CD4-positive, alpha-beta T cell (primary cell): Measurements from ENCODE around the gene CD99. TPM values are rescaled to one million over a fixed set of nuclear protein-coding genes. Genes with fewer than 3 reads are reported as not detected.

Source experiments
- ATAC-seq: fragments of 200-7000 bp; cut with Tn5 transposase; one replicate; pipeline ENCODE4 v1.10.0; 2022; ENCODE audit warnings: mild to moderate bottlenecking; ENCODE audit not compliant: poor library complexity
- CTCF ChIA-PET: fragments of 350-600 bp; sonication (Branson Sonifier 250); formaldehyde crosslinking; loops from one replicate; lab custom pipeline; 2021; ENCODE audit warnings: antibody characterized with exemption, inconsistent platforms; lab: Charles Lee
- POLR2A ChIA-PET: fragments of 350-600 bp; sonication (Branson Sonifier 250); formaldehyde crosslinking; loops from one replicate; lab custom pipeline; 2021; ENCODE audit warnings: antibody characterized with exemption, inconsistent platforms; lab: Charles Lee
- DNase-seq, 14 experiments: peaks; one replicate each; pipeline ENCODE4 v3.0.0-alpha.2; 2013 to 2020; ENCODE audit warnings: mixed read lengths in 2 of 14
- H3K27ac ChIP-seq, 2 donors: one replicate each; pipeline versions ENCODE4 v1.5.1 to v1.7.0; 2013; ENCODE audit warnings: low read length in 2 of 2, low read depth in 1 of 2, mild to moderate bottlenecking in 1 of 2
- H3K27me3 ChIP-seq, 2 experiments: 1 replicate in 1 of 2; 2 replicates in 1 of 2; pipeline versions ENCODE4 v1.6.1 to v1.7.0; 2013; ENCODE audit warnings: low read length in 2 of 2, control low read depth in 1 of 2, mild to moderate bottlenecking in 1 of 2, moderate library complexity in 1 of 2; ENCODE audit not compliant: insufficient read depth in 2 of 2, control insufficient read depth in 1 of 2
- H3K36me3 ChIP-seq: one replicate; pipeline ENCODE4 v1.6.1; 2013; ENCODE audit warnings: low read length, control low read depth; ENCODE audit not compliant: insufficient read depth
- H3K4me1 ChIP-seq: one replicate; pipeline ENCODE4 v1.6.1; 2013; ENCODE audit warnings: low read length, control low read depth; ENCODE audit not compliant: insufficient read depth
- H3K4me3 ChIP-seq: one replicate; pipeline ENCODE4 v1.5.1; 2013; ENCODE audit warnings: mild to moderate bottlenecking, low read length, moderate library complexity
- H3K9me3 ChIP-seq, 2 experiments: 1 replicate in 1 of 2; 2 replicates in 1 of 2; pipeline versions ENCODE4 v1.6.1 to v1.7.0; 2013; ENCODE audit warnings: low read length in 2 of 2, mild to moderate bottlenecking in 2 of 2, control low read depth in 1 of 2, moderate library complexity in 1 of 2; ENCODE audit not compliant: control insufficient read depth in 1 of 2, insufficient read depth in 1 of 2
- H3K27ac Mint-ChIP-seq: one replicate; pipeline ENCODE4 v1.8.0; 2020; ENCODE audit warnings: mixed read lengths
- H3K27me3 Mint-ChIP-seq: one replicate; pipeline ENCODE4 v1.8.0; 2021; ENCODE audit warnings: mixed read lengths
- H3K36me3 Mint-ChIP-seq: one replicate; pipeline ENCODE4 v1.8.0; 2021; ENCODE audit warnings: low read depth, mixed read lengths
- H3K4me1 Mint-ChIP-seq: one replicate; pipeline ENCODE4 v1.8.0; 2021; ENCODE audit warnings: low read depth, mixed read lengths
- H3K4me3 Mint-ChIP-seq: one replicate; pipeline ENCODE4 v1.8.0; 2020; ENCODE audit warnings: mild to moderate bottlenecking, mixed read lengths
- H3K9me3 Mint-ChIP-seq: one replicate; pipeline ENCODE4 v1.8.0; 2020; ENCODE audit warnings: mixed read lengths
- CTCF ChIP-seq: fragments of 200-600 bp; IDR thresholded peaks from one replicate; pipeline ENCODE4 v1.8.0; 2022; ENCODE audit warnings: antibody characterized with exemption, mild to moderate bottlenecking
- intact Hi-C, 2 experiments: fragments of 100-400 bp; cut with DNase I in 1 of 2; cut with micrococcal nuclease in 1 of 2; formaldehyde crosslinking; loops; one replicate each; pipeline versions ENCODE4 v1.15.1 to v1.9.0; 2023 to 2025; cut with DNase I, micrococcal nuclease
- total RNA-seq, 174 experiments: library from RNA in 2 of 174; stranded (reverse) in 2 of 174; gene quantifications; one replicate each; pipeline ENCODE4 v1.2.3 and lab custom pipeline; 2021 to 2026

CD99 gene
- total RNA-seq, 2 experiments from 2014 or later: 170 to 184 TPM

- ATAC-seq (no peak), DNase-seq (peak in 1 of 14 experiments; percentile 8)
- Histone ChIP-seq H3K36me3 (no peaks in the 10 kb centered on the region), H3K27ac (no peak overlapping the region), H3K9me3 (no peaks in the 10 kb centered on the region), H3K4me3 (no peak overlapping the region), H3K4me1 (no peaks in the 10 kb centered on the region), H3K27me3 (no peaks in the 10 kb centered on the region)
- Mint-ChIP-seq H3K4me3 (no peak overlapping the region), H3K36me3 (no peaks in the 10 kb centered on the region), H3K9me3 (no peaks in the 10 kb centered on the region), H3K27ac (no peak overlapping the region), H3K4me1 (no peaks in the 10 kb centered on the region), H3K27me3 (no peaks in the 10 kb centered on the region)
- no peak for TF ChIP-seq CTCF
- ChIA-PET POLR2A (no interaction called here), CTCF (no interaction called here)
- intact Hi-C loops: no loop called here
Observed at GRCh38 chrX:2658585-2659292, 32.4 kb upstream of the CD99 start.

- no peak overlapping the region for H3K27ac Mint-ChIP-seq
- no peaks in the 10 kb centered on the region for H3K4me1 Mint-ChIP-seq
- no peak for TF ChIP-seq CTCF
- Histone ChIP-seq H3K4me3 (no peak overlapping the region), H3K9me3 (no peaks in the 10 kb centered on the region), H3K36me3 (no peaks in the 10 kb centered on the region), H3K27ac (no peak overlapping the region), H3K27me3 (no peaks in the 10 kb centered on the region), H3K4me1 (no peaks in the 10 kb centered on the region)
- no peaks in the 10 kb centered on the region for H3K9me3 Mint-ChIP-seq
- ATAC-seq (no peak), DNase-seq (no peak)
- no peak overlapping the region for H3K4me3 Mint-ChIP-seq
- intact Hi-C loops: no loop called here
- POLR2A ChIA-PET: no interaction called here
- H3K27me3 Mint-ChIP-seq: no peaks in the 10 kb centered on the region
- CTCF ChIA-PET: no interaction called here
- H3K36me3 Mint-ChIP-seq: no peaks in the 10 kb centered on the region
Observed at GRCh38 chrX:2662586-2662985, 28.5 kb upstream of the CD99 start.

GRCh38 chrX:2664502-2664901, 26.6 kb upstream of the CD99 start:
- Histone ChIP-seq H3K9me3 (no peaks in the 10 kb centered on the region), H3K27me3 (no peaks in the 10 kb centered on the region), H3K36me3 (no peaks in the 10 kb centered on the region), H3K27ac (no peak overlapping the region), H3K4me1 (no peaks in the 10 kb centered on the region), H3K4me3 (no peak overlapping the region)
- Mint-ChIP-seq H3K36me3 (no peaks in the 10 kb centered on the region), H3K4me1 (no peaks in the 10 kb centered on the region), H3K9me3 (no peaks in the 10 kb centered on the region), H3K27me3 (no peaks in the 10 kb centered on the region), H3K4me3 (no peak overlapping the region), H3K27ac (no peak overlapping the region)
- POLR2A ChIA-PET: no interaction called here
- TF ChIP-seq CTCF: no peak
- intact Hi-C loops: no loop called here
- CTCF ChIA-PET: no interaction called here
- no peak for DNase-seq
- no peak for ATAC-seq
